BE2C (cell line): ENCODE results near the gene ALDOC.

Source experiments
- DNase-seq: peaks from one replicate; pipeline ENCODE4 v3.0.0-alpha.2; 2020
- H3K27me3 ChIP-seq: fragments of 250-450 bp; sonication (Bioruptor Pico); 2 replicates; pipeline ENCODE4 v1.5.1; 2020; ENCODE audit warnings: mild to moderate bottlenecking
- H3K36me3 ChIP-seq: fragments of 250-450 bp; sonication (Bioruptor Pico); 2 replicates; pipeline ENCODE4 v1.5.1; 2020; ENCODE audit warnings: mild to moderate bottlenecking
- H3K4me1 ChIP-seq: fragments of 250-450 bp; sonication (Bioruptor Pico); 2 replicates; pipeline ENCODE4 v1.5.1; 2020
- H3K4me3 ChIP-seq: 2 replicates; pipeline ENCODE4 v1.5.1; 2011; ENCODE audit warnings: low read depth, low read length
- H3K9me3 ChIP-seq: fragments of 250-450 bp; sonication (Bioruptor Pico); 2 replicates; pipeline ENCODE4 v1.5.1; 2020
- TF ChIP-seq, protein P1 (sequence below): IDR thresholded peaks from 2 replicates; pipeline ENCODE4 v1.5.1; 2012; ENCODE audit warnings: mild to moderate bottlenecking, low read depth, low read length

ALDOC gene

DNA sequence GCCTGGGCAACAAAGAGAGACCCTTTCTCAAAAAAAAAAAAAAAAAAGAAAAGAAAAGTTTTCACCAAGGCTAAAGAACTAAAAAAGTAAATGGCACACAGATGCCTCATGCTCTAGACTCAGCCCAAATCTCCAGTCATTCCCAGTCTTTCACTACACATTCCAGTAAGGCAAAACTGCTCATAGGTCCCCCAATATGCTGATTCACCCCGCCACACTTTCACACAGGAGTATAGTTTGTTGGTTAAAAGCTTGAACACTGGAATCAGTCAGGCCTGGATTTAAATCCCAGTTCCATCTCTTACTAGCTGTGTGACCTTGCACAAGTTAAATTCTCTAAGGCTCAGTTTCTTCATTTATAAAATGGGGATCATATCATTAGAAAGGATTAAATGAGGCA, 7.2 kb downstream of the ALDOC start:
- no peaks in the 10 kb centered on the region for H3K4me1 ChIP-seq
- H3K36me3 ChIP-seq = no peaks in the 10 kb centered on the region; the same call in 1 of the 2 replicates
- H3K4me3 ChIP-seq = peak overlapping the region; percentile 88
- no peaks in the 10 kb centered on the region for H3K9me3 ChIP-seq
- no peak for DNase-seq
- TF ChIP-seq, protein P1, sequence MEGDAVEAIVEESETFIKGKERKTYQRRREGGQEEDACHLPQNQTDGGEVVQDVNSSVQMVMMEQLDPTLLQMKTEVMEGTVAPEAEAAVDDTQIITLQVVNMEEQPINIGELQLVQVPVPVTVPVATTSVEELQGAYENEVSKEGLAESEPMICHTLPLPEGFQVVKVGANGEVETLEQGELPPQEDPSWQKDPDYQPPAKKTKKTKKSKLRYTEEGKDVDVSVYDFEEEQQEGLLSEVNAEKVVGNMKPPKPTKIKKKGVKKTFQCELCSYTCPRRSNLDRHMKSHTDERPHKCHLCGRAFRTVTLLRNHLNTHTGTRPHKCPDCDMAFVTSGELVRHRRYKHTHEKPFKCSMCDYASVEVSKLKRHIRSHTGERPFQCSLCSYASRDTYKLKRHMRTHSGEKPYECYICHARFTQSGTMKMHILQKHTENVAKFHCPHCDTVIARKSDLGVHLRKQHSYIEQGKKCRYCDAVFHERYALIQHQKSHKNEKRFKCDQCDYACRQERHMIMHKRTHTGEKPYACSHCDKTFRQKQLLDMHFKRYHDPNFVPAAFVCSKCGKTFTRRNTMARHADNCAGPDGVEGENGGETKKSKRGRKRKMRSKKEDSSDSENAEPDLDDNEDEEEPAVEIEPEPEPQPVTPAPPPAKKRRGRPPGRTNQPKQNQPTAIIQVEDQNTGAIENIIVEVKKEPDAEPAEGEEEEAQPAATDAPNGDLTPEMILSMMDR = no peak
- no peaks in the 10 kb centered on the region for H3K27me3 ChIP-seq

DNA sequence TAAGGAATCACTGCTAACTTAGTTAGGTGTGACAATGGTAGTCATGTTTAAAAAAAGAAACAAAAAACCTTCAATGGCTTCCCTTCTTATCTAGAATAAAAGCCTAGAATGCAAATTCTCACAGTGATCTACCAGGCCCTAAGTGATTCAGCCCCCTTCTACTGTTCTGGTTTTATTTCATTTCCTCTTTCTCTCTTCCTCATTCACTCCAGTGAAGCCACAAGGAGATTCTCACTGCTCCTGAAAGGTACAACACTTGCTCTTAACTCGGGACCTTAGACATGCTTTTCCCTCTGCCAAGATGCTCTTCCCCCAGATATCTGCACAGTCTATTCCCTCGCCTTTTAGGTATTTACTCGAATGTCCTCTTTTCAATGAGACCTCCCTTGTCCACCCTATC, 9.1 kb downstream of the ALDOC start:
- no peaks in the 10 kb centered on the region for H3K4me1 ChIP-seq
- H3K4me3 ChIP-seq = no peak overlapping the region
- TF ChIP-seq, protein P1 = no peak
- H3K27me3 ChIP-seq = no peaks in the 10 kb centered on the region
- no peaks in the 10 kb centered on the region; the same call in 1 of the 2 replicates for H3K36me3 ChIP-seq
- no peak for DNase-seq
- H3K9me3 ChIP-seq = no peaks in the 10 kb centered on the region

DNA sequence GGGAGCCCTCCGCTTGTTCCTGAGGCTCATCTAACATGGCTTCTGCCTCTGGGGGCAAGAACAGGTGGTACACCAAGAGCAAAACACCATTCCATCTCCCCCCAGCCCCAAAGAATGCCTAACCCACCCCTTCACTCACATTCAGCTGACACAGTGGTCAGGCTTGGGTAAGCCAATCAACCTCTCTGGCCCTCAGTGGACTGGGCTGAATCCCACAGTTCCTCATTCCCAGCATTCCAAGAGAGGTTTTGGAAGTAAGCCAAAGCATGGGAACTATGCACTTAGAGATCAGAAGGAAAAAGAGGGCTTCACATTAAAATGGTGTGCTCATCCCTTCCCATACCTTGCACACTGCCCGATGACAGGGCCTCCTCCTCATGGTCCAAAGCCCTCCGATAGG, 13.2 kb downstream of the ALDOC start:
- no peak for DNase-seq
- TF ChIP-seq, protein P1 = no peak
- Histone ChIP-seq H3K27me3 (no peaks in the 10 kb centered on the region), H3K9me3 (no peaks in the 10 kb centered on the region), H3K36me3 (peaks cover 3% of the 10 kb centered on the region; the same call in 1 of the 2 replicates), H3K4me1 (no peaks in the 10 kb centered on the region), H3K4me3 (no peak overlapping the region)

DNA sequence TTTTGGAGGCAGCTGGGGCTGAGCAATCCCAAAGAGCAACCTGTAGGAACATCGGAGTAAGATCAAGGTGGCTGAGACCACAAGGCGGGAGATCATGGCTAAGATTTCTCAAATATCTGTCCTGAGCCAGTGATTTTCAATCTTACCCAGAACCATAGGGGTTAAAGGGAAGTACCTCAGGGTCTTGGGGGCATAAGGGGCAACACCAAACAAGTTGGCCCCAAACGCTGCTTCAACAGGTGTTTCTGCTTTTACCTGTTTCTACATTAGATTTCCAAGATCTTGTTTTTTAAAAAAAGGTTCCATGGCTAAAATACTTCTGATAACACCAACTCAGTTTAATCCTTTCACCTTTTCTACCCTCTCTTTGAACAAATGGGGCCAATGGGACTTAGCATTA, 21.7 kb downstream of the ALDOC start:
- Histone ChIP-seq H3K4me1 (no peaks in the 10 kb centered on the region), H3K27me3 (no peaks in the 10 kb centered on the region), H3K36me3 (peaks cover 7% of the 10 kb centered on the region), H3K4me3 (no peak overlapping the region), H3K9me3 (no peaks in the 10 kb centered on the region)
- TF ChIP-seq, protein P1 = no peak
- no peak for DNase-seq

DNA sequence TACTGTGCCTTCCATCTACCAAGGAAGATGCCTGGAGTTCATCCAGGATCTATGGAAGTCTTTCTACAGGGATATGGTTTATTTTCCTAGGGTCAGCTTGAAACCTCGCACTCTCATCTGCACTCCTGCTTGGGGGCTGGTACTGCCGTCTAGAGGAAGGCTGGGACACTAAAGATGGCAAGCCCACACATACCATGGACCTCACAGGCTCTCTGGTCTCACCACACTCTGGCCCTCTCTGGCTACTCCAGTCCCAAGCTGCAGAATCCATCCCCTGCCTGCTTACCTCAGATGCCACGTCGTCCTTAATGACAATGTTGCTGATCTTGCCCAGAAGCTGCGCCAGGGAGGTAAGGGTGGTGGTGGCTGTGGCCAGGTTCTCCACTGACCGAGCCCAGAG, 22.1 kb downstream of the ALDOC start:
- Histone ChIP-seq H3K4me1 (no peaks in the 10 kb centered on the region), H3K9me3 (no peaks in the 10 kb centered on the region), H3K27me3 (no peaks in the 10 kb centered on the region), H3K4me3 (no peak overlapping the region), H3K36me3 (peaks cover 7% of the 10 kb centered on the region)
- TF ChIP-seq, protein P1 = no peak
- DNase-seq = no peak

DNA sequence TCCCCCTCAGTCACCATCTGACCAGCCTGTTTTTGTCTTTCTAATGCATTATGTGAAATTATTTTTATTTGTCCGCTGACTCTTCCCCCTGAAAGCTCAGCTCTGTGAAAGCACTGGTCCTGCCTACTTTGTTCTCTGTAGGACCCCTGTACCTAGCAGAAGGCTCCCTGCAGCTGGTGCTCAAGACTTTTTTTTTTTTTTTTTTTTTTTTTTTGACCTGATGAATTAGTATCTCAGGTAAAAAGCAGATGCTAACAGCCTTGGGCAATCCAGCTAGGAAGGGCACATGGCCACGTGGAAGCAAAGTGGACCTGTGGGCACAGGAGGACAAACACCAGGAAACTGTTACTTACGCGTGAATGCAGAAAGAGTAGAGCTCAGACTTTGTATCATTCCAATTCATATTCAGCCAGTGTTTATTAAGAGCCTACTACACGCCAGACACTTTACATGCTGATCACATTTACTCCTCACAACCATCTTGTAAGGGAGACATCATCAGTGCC, 23.6 kb downstream of the ALDOC start:
- no peak overlapping the region for H3K4me3 ChIP-seq

More for the DNA sequence above, 23.6 kb downstream of the ALDOC start:
- H3K36me3 ChIP-seq = peaks cover 7% of the 10 kb centered on the region
- H3K4me1 ChIP-seq = no peaks in the 10 kb centered on the region
- no peak for DNase-seq
- no peaks in the 10 kb centered on the region for H3K27me3 ChIP-seq
- TF ChIP-seq, protein P1 = no peak
- no peaks in the 10 kb centered on the region for H3K9me3 ChIP-seq
